Measurements from ENCODE around the gene ITIH2. TPM values are rescaled to one million over a fixed set of nuclear protein-coding genes. Genes with fewer than 3 reads are reported as not detected.
A peak's percentile ranks its signal among the peaks of the same experiment; 100 is the strongest.
"Not testable (repeated sequence)": the region's sequence is repeated elsewhere in the genome, so short reads cannot be mapped to it uniquely, and the experiment has no call there.

The ITIH2 gene
- polyA plus RNA-seq, 1 donor = 0.12 TPM

DNA sequence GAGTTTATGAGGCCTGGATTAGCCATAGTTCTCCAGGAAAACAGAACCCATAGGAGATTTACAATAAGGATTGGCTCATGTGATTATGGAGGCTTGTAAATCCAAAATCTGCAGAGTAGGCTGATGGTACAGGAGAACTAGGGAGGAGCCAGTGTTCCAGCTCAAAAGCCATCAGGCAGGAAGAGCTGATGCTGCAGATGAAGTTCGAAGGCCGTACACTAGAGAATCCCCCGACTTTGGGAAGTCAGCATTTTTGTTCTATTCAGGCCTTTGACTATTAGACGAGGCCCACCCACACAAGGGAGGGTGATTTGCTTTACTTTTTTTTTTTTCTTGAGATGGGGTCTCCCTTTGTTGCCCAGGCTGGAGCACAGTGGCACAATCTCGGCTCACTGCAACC is 47.1 kb downstream of the ITIH2 start:
- no peak for DNase-seq

DNA sequence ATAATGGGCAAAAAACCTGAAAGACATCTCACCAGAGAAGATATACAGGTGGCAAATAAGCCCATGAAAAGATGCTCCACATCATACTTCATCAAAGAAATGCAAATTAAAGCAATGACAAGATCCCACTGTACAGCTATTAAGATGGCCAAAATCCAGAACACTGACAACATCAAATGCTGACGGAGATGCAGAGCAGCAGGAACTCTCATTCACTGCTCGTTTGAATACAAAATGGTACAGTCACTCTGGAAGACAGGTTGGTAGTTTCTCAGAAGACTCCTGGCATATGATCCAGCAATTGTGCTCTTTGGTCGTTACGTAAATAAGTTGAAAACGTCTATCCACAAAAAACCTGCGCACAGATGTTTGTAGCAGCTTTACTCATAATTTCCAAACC is 49.1 kb downstream of the ITIH2 start:
- DNase-seq = no peak

DNA sequence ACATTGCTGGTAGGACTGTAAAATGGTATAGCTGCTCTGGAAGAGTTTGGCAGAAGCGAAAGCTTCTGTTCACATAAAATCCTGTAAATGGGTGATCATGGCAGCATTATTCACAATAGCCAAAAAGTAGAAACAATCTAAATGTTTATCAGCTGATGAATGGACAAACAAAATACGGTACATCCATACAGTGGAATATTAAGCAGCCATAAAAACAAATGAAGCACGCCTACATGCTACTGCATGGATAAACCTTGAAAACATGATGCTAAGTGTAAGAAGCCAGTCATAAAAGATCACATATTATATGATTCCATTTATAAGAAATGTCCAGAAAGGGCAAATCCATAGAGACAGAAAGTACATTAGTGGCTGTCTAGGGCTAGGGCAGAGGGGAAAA is 52.0 kb downstream of the ITIH2 start:
- DNase-seq = no peak

DNA sequence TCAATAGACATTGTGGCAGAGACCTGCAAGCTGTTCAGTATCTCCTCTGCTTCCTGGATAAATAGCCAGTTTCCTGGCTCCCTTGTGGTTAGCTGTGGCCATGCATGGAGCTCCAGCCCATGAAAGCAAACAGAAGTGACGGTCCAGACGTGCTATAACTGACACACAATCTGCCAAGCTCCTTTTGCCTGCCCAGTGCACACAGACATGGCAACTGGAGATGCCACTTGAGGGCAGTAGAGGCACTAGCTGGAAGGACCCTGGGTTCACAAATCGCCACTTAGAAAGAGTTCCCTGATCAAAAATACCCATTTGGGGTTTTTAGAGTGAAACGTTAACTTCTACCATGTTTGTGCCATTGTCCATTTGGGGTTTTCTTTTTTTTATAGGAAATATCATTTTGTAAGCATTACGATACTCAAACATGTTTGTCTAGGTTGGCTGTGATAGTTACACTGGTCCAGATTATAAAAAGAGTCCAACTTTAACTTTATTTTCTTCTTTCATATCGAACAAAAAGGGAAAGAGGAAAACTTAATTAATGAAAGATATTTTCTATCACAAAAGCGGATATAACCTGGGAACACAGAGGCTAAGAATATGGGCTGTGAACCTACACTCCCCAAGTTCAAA is 53.4 kb downstream of the ITIH2 start:
- no peak for DNase-seq

DNA sequence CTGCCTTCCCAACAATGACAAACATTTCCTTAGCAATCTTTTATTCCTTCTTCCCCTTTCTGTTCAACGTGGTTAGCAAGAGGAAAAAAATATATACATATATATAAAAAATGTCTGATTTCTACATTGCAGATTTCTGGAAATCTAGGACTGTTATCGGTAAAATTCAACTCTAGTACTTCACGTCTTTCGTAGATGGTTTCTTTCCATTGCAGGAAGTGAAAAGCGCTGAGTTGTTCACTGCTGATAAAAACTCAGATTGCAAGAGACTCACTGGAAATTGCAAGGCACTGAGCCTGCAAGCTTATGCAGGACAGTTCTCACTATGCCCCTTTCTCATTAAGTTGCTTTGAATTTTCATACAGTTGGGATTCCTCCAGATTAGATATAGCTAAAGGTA is 60.8 kb downstream of the ITIH2 start:
- no peak for DNase-seq

DNA sequence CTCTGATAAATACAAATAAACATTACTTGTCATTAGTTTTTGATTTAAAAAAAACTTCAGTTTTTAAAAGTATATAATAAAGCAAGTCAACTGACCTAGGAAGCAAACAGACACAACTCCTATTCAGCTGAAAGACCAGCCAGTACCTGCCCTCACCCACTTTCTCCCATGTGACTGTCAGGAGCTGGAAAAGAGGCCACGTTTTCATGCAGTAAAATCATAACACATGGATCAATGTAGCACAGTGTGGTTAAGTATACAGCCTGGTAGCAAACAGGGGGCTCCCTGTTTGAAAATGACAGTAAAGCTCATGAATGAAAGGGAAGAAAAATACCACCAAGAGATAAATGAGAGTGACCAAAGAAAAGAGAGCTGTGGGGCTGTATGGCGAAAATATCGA is 63.1 kb downstream of the ITIH2 start:
- no peak for DNase-seq

DNA sequence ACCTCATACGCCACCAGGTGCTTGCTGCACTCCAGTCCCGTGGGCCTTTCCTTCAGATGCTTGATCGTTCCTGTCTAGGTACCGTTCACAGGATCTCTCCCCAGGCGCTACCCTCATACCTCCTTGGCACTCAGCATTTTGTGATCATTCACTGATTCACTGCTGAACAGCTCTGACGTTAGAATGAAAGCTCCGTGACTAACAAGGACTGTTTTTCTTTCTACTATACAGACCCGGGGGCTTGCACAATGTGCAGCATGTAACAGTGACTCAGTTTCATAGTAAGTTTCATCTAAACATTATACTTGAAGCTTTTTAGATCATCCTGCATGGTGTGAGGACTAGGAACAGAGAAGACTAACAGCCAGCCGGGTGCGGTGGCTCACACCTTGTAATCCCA is 64.1 kb downstream of the ITIH2 start:
- no peak for DNase-seq

DNA sequence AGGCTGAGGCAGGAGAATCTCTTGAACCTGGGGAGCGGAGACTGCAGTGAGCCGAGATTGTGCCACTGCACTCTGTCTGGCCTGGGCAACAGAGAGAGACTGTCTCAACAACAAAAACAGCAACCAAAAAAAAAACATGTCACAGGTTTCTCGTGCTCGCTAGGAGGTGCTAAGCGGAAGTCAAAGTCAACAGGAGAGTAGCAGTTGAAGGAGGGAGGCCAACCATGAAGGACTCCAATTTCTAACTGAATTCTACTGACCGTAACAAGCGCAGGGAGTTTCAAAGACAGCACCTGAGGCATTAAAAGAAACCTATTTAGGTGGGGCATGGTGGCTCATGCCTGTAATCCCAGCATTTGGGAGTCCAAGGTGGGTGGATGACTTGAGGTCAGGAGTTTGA is 65.3 kb downstream of the ITIH2 start:
- DNase-seq = no peak

DNA sequence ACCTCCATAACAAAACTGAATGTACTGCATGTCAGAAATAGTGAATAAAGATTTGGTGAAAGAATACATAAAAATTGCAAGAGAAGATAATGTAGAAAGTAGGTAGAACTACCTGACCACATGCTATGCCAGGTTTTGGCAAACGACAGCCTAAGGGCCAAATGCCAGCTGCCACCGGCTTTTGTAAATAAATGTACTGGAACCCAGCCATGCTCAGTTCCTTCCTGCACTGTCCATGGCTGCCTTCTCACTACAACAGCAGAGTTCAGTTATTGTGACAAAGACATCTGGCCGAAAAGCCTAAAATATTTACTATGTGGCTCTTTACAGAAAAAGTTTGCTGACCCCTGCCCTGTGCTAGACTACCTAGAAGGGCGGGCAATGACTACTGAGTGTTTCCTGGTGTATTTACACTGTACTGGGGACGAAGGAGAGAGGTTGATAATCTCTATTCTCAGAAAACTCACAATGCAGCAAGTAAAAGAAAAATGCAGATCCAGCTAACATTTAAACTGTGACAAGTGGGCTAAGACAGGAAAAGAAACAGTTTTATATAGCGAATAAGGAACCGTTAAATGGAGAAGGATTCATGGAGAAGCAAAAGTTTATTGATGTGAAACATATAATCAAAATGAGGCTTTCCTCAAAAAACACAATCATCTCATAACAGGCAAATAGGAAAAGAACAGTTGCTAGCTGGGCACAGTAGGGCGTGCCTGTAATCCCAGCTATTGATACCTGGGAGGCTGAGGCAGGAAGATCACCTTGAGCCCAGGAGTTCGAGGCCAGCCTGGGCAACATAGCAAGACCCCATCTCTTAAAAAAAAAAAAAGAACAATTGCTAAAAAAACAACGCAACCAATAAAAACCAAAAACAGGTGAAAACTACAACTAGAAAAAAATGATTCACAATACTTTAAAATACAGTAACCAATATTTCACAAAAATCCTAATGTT is 71.0 kb downstream of the ITIH2 start:
- DNase-seq = no peak

DNA sequence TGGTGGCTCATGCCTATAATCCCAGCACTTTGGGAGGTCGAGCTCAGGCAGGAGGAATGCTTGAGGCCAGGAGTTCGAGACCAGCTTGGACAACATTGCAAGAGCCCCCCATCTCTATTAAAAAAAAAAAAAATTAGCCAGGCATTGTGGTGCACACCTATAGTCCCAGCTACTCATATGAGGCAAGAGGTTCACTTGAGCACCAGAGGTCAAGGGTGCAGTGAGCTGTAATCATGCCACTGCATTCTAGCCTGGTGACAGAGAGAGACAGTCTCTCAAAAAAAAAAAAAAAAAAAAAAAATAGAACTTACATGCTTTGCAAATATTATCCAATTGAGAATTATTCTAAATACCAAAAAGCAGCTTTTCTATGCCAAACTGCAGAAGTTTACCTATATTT is 73.7 kb downstream of the ITIH2 start:
- no peak for DNase-seq

DNA sequence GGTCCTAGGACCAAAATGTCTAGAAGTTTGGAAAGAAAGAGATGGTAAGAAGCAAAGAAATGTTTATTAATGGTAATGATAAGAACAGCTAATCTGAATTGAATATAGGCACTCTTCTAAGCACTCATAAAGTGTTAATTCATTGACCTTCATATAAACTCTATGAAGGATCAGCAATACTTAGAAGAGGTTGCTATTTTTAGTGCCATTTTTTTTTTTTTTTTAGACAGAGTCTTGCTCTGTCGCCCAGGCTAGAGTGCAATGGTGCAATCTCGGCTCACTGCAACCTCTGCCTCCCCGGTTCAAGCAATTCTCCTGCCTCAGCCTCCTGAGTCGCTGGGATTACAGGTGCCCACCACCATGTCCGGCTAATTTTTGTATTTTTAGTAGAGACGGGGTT is 79.1 kb downstream of the ITIH2 start:
- not testable (repeated sequence) for DNase-seq

DNA sequence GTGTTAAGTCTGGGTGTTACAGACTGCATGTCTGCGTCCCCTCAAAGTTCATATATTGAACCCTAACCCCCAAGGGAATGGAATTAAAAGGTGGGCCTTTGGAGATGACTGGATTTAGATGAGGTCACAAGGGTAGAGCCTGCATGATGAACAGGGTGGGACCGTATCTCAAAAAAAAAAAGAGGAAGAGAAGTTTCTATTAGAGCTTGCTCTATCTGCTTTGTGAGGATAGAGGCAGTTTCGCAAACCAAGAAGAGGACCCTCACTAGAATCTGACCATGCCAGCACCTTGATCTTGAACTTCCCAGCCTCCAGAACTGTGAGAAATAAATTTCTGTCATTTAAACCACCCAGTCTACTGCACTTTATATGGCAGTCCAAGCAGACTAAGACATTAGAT is 83.3 kb downstream of the ITIH2 start:
- DNase-seq = no peak

DNA sequence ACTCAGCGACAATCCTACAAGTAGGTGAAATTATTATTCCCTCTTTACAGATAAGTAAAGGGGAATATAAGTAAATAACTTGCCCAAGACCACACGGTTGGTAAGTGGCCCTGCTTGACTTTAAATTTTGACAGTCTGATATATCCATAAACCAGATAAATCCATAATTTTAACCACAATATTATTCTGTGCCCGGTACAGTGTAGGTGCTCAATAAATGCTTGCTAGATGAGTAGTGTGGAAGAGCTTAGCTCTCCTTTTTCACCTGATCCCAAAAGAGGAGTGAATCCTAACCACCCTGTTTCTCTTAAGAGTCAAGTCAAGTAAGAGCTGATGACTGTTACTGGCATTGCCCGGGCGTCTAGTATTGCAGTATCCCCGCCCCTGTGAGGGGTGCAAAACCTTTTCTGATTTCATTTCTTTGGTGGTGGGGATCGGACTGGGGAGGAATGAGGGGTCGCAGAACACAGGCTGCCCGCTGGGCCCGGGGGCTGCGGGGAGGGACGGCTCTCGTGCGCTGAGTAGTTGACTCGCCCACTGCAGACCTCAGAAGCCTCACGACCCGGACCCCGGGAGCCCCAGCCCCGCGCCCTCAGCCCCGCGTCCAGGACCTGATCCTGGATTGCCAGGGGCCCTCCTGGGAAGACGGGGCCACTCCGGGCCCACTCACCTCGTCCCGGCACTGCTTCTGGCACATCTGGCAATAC is 84.2 kb downstream of the ITIH2 start:
- DNase-seq = no peak

DNA sequence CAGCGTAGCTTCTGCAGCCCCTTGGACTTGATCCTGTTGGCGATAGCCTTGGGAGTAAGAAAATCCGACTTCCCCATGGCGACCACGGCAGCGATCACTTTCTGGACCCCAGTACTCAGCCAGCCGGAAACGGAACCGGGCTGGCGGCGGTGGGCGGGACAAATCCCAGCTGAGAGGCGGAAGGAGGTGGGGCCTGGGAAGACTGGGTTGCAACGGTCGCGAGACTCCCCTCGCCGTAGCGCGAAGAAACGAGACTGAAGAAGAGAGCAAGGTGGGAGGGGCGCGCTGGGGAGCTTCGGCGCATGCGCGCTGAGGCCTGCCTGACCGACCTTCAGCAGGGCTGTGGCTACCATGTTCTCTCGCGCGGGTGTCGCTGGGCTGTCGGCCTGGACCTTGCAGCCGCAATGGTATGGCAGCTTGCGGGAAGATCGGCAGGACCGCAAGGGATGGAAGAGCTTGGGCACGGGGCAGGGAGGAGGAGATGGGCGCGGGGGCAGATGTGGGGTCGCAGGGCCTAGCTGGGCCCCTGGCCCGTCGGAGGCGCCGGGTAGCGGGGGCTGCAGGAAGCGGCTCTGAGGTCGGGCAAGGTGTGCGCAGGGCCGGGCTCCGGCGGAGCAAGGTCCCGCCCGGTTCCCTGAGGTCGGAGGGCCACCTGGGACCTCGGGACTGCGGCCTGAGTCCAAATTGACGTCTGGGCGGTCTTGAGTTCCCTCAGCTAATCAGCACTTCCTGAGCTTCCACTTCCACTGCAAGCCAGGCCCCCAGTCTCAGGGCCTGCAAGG is 84.9 kb downstream of the ITIH2 start, which contains the start of the genes ATP5F1C and KIN:
TSS of gene ATP5F1C (plus strand) at position 321 of the 782 bp plus-strand sequence. CDS start at position 352, 31 bp downstream.
TSS of gene KIN (minus strand) at position 137 of the 782 bp plus-strand sequence. CDS start at position 77, 60 bp downstream.
- DNase-seq = peak; percentile 99

DNA sequence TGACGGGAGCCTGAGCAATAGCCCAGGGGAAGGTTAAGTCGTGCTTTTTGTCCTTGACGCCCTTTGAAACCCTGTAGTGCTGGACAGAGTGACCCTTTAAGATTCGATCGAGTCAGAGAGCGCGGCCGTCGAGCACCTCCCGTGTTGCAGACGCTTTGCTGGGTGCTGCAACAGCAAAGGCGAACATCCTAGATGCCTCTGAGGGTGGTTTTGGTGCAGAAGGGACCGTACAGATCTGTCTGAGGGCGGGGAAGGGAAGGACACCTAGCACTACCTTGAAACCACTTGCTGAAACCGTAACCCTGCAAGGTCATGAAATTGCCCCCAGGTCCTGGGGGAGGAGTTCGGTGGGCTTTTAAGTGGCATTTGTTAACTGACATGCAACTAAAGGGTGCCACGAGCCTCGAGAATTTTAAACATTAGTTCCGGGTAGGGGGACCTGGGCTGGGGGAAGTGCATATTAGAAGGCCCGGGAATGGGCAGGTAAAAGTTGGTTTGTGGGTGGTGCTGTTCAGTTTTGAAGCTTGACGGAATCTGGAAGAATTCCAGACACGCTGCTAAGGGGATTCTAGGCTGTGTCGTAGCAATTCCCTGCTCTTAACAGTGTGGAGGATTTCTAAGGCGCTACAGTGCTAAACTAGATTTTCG is 85.6 kb downstream of the ITIH2 start:
- DNase-seq = peak; percentile 3

DNA sequence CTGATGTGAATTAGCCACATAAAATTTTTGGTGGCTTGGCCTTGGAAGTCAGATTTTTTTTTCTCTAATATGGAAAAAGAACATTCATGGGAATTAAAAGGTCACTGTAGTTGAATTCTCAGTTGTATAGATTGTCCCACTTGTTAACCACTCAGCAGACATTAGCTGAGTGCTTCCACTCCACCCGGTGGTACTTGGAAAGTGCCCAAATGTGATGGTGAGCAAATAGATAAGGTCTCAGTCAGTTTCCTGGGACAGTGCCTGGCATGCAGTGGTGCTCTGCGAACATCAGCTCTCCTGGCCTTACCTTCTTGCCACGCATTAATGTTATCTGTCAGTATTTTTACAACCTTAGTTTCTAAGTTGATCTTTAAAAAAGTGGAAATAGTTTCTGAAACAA is 86.3 kb downstream of the ITIH2 start:
- no peak for DNase-seq

DNA sequence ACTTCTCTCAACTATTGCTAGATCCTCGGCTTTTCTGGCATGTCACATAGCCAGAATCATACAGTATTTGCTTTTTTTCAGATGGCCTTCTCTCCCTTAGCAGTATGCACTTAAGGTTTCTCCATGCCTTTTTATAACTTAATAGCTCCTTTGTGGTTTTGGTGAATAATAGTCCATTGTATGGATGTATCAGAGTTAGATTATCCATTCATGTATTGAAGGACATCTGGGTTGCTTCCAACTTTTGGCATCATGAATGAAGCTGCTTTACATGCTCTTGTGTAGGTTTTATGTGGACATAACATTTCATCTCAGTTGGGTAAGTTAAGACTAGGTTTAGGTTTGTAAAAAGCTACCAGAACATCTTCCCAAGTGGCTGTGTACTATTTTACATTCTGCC is 89.4 kb downstream of the ITIH2 start:
- no peak for DNase-seq

DNA sequence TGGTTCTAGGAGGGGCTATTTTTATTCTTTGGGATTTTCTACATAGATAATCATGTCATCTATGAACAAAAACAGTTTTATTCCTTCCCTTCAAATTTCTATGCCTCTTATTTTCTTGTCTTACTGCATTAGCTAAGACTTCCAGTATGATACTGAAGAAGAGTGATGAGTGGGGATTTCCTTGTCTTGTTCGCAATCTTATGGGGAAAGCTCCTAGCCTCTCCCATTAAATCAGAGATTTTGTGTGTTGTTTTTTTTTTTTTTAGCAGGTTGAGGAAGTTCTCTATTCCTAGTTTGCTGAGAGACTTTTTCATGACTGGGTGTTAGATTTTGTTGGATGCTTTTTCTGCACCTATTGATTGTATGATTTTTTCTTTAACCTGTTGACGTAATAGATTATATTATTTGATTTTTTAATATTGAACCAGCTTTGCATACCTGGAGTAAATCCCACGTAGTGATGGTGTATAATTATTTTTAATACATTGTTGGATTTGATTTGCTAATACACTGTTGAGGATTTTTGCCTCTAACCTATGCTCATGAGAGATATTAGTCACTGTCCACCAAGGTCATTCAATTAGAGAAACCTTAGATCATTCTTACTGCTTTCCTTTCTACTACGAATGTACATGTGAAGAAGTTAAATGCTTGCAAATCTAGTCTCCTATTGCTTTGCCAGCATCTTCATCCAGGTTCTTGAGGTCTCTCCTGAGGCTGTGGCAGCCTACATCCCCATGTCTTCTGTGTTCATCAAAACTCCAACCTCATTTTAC is 91.3 kb downstream of the ITIH2 start:
- DNase-seq = no peak

DNA sequence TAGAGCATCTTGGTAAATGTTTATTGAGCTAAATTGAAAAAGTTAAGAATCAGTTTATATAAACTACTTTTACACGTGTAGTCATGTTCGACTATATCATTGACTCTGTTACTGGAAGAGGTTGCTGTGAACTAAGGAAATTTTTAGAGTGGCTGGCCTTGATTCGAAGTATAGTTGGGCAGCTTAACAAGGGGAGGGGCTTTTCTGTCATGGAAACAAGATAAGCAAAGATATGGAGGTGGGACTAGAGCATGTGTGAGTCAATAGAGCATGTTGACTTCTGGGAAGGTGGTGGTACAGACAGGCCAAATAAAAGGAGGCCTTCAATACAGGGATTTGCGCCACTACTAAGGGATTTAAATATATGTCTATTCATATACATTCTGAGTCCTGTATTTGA is 92.5 kb downstream of the ITIH2 start:
- no peak for DNase-seq

DNA sequence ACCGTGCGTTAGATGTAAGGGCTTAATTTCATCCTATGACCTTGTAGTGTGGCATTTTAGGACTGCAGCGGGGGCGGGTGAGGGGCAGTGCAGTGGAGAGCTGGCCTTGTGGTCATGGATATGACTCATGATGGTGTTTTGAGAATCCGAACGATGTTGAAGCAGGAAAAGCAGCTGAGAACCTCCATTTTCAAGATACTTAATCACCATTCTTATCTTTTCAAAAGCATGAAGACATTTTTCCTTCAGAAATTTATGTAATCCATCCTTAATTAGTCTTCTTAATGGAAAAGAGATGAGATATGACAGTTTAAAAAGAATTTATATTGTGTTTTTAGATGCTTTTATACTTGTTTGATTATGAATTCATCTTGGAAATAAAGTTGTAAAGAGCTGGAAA is 94.5 kb downstream of the ITIH2 start:
- no peak for DNase-seq
